Measurements from ENCODE around the gene ZNF467.

ZNF467 gene

GRCh38 chr7:149768931-149769330 lies 4.5 kb downstream of the ZNF467 start:
- DNase-seq, result no peak

- DNase-seq, result no peak
Observed at GRCh38 chr7:149767068-149767467, 6.3 kb downstream of the ZNF467 start.

- DNase-seq, result no peak
Observed at GRCh38 chr7:149766135-149766675, 7.2 kb downstream of the ZNF467 start.

GRCh38 chr7:149765399-149766121 lies 7.8 kb downstream of the ZNF467 start:
- no peak for DNase-seq

- no peak for DNase-seq
Observed at GRCh38 chr7:149764481-149765398, 8.6 kb downstream of the ZNF467 start.

- no peak for DNase-seq
Observed at GRCh38 chr7:149763563-149764240, 9.7 kb downstream of the ZNF467 start.

GRCh38 chr7:149762610-149763009 lies 10.8 kb downstream of the ZNF467 start:
- no peak for DNase-seq

- DNase-seq, result no peak
Observed at GRCh38 chr7:149762089-149762488, 11.3 kb downstream of the ZNF467 start.

GRCh38 chr7:149761307-149761706 lies 12.1 kb downstream of the ZNF467 start:
- DNase-seq, result no peak

GRCh38 chr7:149760538-149760937 lies 12.8 kb downstream of the ZNF467 start:
- no peak for DNase-seq

GRCh38 chr7:149759093-149759860 lies 14.1 kb downstream of the ZNF467 start:
- no peak for DNase-seq

GRCh38 chr7:149753375-149754233 lies 19.8 kb downstream of the ZNF467 start:
- no peak for DNase-seq

- DNase-seq, result no peak
Observed at GRCh38 chr7:149752646-149753045, 20.7 kb downstream of the ZNF467 start.

GRCh38 chr7:149751043-149751775 lies 22.2 kb downstream of the ZNF467 start:
- no peak for DNase-seq

- DNase-seq, result no peak
Observed at GRCh38 chr7:149750122-149750845, 23.1 kb downstream of the ZNF467 start.

- no peak for DNase-seq
Observed at GRCh38 chr7:149748076-149748874, 25.1 kb downstream of the ZNF467 start.

GRCh38 chr7:149743476-149744255 lies 29.7 kb downstream of the ZNF467 start:
- DNase-seq, result no peak

- DNase-seq, result peak; percentile 54
Observed at GRCh38 chr7:149742075-149742701, 31.2 kb downstream of the ZNF467 start.

Measured in NCI-H1417 treated with DMSO at 0.1 percent for 48 hours (cell line).